ENCODE data around the gene ADAMTS12. TPM values are rescaled to one million over a fixed set of nuclear protein-coding genes. Genes with fewer than 3 reads are reported as not detected.

Gene ADAMTS12
- total and polyA plus RNA-seq, 2 of the 8 experiments (the other 6 are each of a cell fraction or from before 2014, with no cell fraction given): 6.4 to 12.8 TPM

- TF ChIP-seq CHD7 (IDR thresholded peaks at IDR 0.05; ENCODE audit: insufficient replicate concordance, low read length) (no peak), BCL11A (IDR thresholded peaks at IDR 0.05; ENCODE audit: low read depth in 2 of 2, low read length in 2 of 2) (no peak), CBX5 (IDR thresholded peaks at IDR 0.05; ENCODE audit: low read depth, low read length) (no peak), CEBPB (IDR thresholded peaks at IDR 0.05; ENCODE audit: low read depth, low read length) (no peak), TAF1 (IDR thresholded peaks at IDR 0.05; ENCODE audit: low read depth, low read length) (no peak), POLR2A (IDR thresholded peaks at IDR 0.05; ENCODE audit: control extremely low read depth in 1 of 2, low read depth in 2 of 2, low read length in 2 of 2) (no peak), HDAC6 (IDR thresholded peaks at IDR 0.05; ENCODE audit: low read depth, low read length) (no peak), MAX (IDR thresholded peaks at IDR 0.05) (no peak), TCF12 (IDR thresholded peaks at IDR 0.05; ENCODE audit: low read depth, low read length) (no peak), POU5F1 (IDR thresholded peaks at IDR 0.05; ENCODE audit: low read depth, low read length) (no peak), GABPA (IDR thresholded peaks at IDR 0.05; ENCODE audit: borderline replicate concordance, insufficient read depth, low read length) (no peak)
Observed at GRCh38 chr5:33929925-33930690, 38.3 kb upstream of the ADAMTS12 start (continued).

Measured in H1 (cell line).